Thymus (tissue), 14 donors: ENCODE measurements around the gene ACE2. TPM values are rescaled to one million over a fixed set of nuclear protein-coding genes. Genes with fewer than 3 reads are reported as not detected.
"Not testable (repeated sequence)": the region's sequence is repeated elsewhere in the genome, so short reads cannot be mapped to it uniquely, and the experiment has no call there.

ENCODE experiments used
- DNase-seq, 9 donors: peaks; one replicate each; pipeline ENCODE4 v3.0.0-alpha.2; 2013; ENCODE audit warnings: low spot score in 9 of 9, low read depth in 6 of 9, missing footprints in 1 of 9
- H3K27ac ChIP-seq, 2 donors: one replicate each; pipeline ENCODE4 v1.5.1; 2013; ENCODE audit warnings: control low read depth in 1 of 2, low read depth in 1 of 2, low read length in 1 of 2, mild to moderate bottlenecking in 1 of 2, moderate library complexity in 1 of 2
- H3K27me3 ChIP-seq, 2 donors: one replicate each; pipeline ENCODE4 v1.5.1; 2013; ENCODE audit warnings: low read length in 1 of 2; ENCODE audit not compliant: control insufficient read depth in 2 of 2, insufficient read depth in 1 of 2
- H3K36me3 ChIP-seq, 2 donors: one replicate each; pipeline ENCODE4 v1.5.1; 2013; ENCODE audit warnings: low read length in 1 of 2, mild to moderate bottlenecking in 1 of 2, moderate library complexity in 1 of 2; ENCODE audit not compliant: control insufficient read depth in 2 of 2, insufficient read depth in 2 of 2
- H3K4me1 ChIP-seq, 2 donors: one replicate each; pipeline ENCODE4 v1.5.1; 2013; ENCODE audit warnings: low read length in 2 of 2; ENCODE audit not compliant: control insufficient read depth in 2 of 2, insufficient read depth in 2 of 2
- H3K4me3 ChIP-seq, 2 donors: one replicate each; pipeline ENCODE4 v1.5.1; 2013; ENCODE audit warnings: low read length in 2 of 2, control low read depth in 1 of 2, mild to moderate bottlenecking in 1 of 2
- H3K9me3 ChIP-seq, 2 donors: one replicate each; pipeline ENCODE4 v1.5.1; 2013; ENCODE audit warnings: low read length in 1 of 2, mild to moderate bottlenecking in 1 of 2; ENCODE audit not compliant: control insufficient read depth in 2 of 2, insufficient read depth in 1 of 2
- WGBS: extraction: QIAGEN DNeasy Blood & Tissue Kit; methylation state at CpG from one replicate; pipeline ENCODE4 v1.1.7; 2013; 5-methylcytosine and 5-hydroxymethylcytosine counted together
- long read RNA-seq, 10 donors: transcript quantifications; one replicate each; lab custom pipeline, GENCODE V29; 2026
- polyA plus RNA-seq: library from polyadenylated mRNA; stranded (reverse); fragments of 200-250 nt; gene quantifications from one replicate; pipeline ENCODE4 v1.2.3, GENCODE V29; 2013
- total RNA-seq: library from RNA; stranded (reverse); fragments of 120-200 nt; gene quantifications from one replicate; pipeline ENCODE4 v1.2.4, GENCODE V29; 2013
- donor health status: healthy.

Gene ACE2
- 0.38 TPM for total RNA-seq
- polyA plus RNA-seq = 1.4 TPM
- long read RNA-seq, donor 1 = 0 reads
- long read RNA-seq, donor 2 = 0 reads
- long read RNA-seq, donor 3 = 0 reads
- long read RNA-seq, donor 4 = 0 reads
- long read RNA-seq, donor 5 = 0 reads
- long read RNA-seq, donor 6 = 0 reads
- long read RNA-seq, donor 7 = 0 reads
- long read RNA-seq, donor 8 = 0 reads
- long read RNA-seq, donor 9 = 0 reads
- long read RNA-seq, donor 10 = 0 reads

DNA sequence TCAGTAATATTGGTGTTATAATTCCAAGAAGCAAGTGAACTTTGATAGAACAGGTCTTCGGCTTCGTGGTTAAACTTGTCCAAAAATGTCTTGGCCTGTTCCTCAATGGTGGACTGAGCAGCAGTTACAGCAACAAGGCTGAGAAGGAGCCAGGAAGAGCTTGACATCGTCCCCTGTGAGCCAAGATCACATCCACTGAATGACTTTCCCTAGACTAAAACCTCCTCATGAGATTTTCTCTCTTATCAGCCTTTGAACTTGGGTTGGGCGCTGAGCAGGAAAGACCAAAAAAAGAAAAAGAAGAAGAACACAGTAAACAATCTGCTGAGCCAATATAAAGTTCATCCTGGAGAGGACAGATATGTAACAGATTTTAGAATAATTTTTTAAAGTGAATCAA lies at the start of gene ACE2:
ACE2 (minus strand) TSS at position 216 of the 400 bp plus-strand sequence; CDS start at position 167, 49 bp downstream.
- no peaks in the 10 kb centered on the region for H3K4me1 ChIP-seq
- no peaks in the 10 kb centered on the region for H3K9me3 ChIP-seq
- H3K36me3 ChIP-seq = no peaks in the 10 kb centered on the region
- H3K27me3 ChIP-seq = no peaks in the 10 kb centered on the region
- WGBS = 86% methylated on average over 4 of the region's 4 CpGs
- no peak within 1 kb of the TSS for H3K27ac ChIP-seq
- no peak within 1 kb of the TSS for H3K4me3 ChIP-seq
- DNase-seq = no peak

DNA sequence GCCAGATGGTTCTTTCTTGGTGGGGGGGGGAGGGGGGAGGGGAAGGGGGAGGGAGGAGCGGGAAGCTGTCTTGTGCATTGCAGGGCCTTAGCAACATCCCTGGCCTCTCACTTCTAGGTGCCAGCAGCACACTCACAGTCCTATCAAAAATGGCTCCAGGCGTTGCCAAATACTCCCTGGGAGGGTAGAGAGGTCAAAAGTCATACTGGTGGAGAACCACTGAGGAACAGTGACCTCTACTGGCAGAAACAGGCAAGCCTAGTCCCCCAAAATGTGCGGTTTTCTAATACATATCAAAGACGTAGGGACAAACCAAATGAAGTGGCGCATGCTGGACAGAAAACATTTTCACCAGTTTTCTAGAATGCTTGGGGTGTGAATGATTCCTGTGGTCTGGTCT lies 46.8 kb upstream of the ACE2 start:
- not testable (repeated sequence) for DNase-seq, H3K4me3 ChIP-seq, H3K27me3 ChIP-seq, H3K4me1 ChIP-seq, H3K36me3 ChIP-seq, H3K27ac ChIP-seq, H3K9me3 ChIP-seq
- no CpG with 5 or more reads among the region's 5 CpGs for WGBS

- no peaks in the 10 kb centered on the region for H3K27me3 ChIP-seq
- no peak for DNase-seq
- no peaks in the 10 kb centered on the region for H3K36me3 ChIP-seq
- H3K4me3 ChIP-seq = no peak overlapping the region
- H3K9me3 ChIP-seq = no peaks in the 10 kb centered on the region
- H3K4me1 ChIP-seq = no peaks in the 10 kb centered on the region
- 99% methylated on average over 27 of the region's 27 CpGs for WGBS
- no peak overlapping the region for H3K27ac ChIP-seq
Measured at GRCh38 chrX:15646543-15646942, 45.8 kb upstream of the ACE2 start.

GRCh38 chrX:15646031-15646430 lies 45.3 kb upstream of the ACE2 start:
- Histone ChIP-seq H3K27me3 (no peaks in the 10 kb centered on the region), H3K4me3 (no peak overlapping the region), H3K36me3 (no peaks in the 10 kb centered on the region), H3K9me3 (no peaks in the 10 kb centered on the region), H3K27ac (no peak overlapping the region), H3K4me1 (no peaks in the 10 kb centered on the region)
- WGBS = 99% methylated on average over 15 of the region's 15 CpGs
- DNase-seq = no peak

DNA sequence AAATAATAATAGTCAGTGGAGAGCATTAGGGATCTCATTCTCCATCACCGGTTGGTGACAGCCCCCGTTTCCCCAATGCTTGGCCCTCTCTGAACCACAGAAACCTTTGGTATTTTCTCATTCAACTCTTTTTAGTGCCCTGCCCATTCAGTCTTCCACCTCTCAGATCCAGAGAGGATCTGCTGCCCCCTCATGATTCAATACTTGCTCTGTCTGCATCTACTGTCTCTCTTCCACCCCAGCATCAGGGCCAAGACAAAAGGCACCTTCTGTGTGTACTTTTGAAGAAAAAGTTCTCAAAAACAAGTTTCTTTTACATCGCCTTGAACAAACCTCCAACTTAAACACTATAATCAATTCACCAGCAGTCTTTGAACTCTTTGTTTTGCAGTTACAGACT lies 44.5 kb upstream of the ACE2 start:
- Histone ChIP-seq H3K4me1 (no peaks in the 10 kb centered on the region), H3K27ac (no peak overlapping the region), H3K4me3 (no peak overlapping the region), H3K9me3 (no peaks in the 10 kb centered on the region), H3K27me3 (no peaks in the 10 kb centered on the region), H3K36me3 (no peaks in the 10 kb centered on the region)
- DNase-seq = no peak
- WGBS = 96% methylated on average over 3 of the region's 3 CpGs

GRCh38 chrX:15644560-15644872 lies 43.8 kb upstream of the ACE2 start:
- DNase-seq = no peak
- 97% methylated on average over 1 of the region's 1 CpG for WGBS
- Histone ChIP-seq H3K27me3 (no peaks in the 10 kb centered on the region), H3K27ac (no peak overlapping the region), H3K4me3 (no peak overlapping the region), H3K4me1 (no peaks in the 10 kb centered on the region), H3K9me3 (no peaks in the 10 kb centered on the region), H3K36me3 (no peaks in the 10 kb centered on the region)

- no peak overlapping the region for H3K4me3 ChIP-seq
- WGBS = 89% methylated on average over 7 of the region's 7 CpGs
- H3K9me3 ChIP-seq = no peaks in the 10 kb centered on the region
- no peaks in the 10 kb centered on the region for H3K36me3 ChIP-seq
- no peak overlapping the region for H3K27ac ChIP-seq
- H3K4me1 ChIP-seq = no peaks in the 10 kb centered on the region
- no peaks in the 10 kb centered on the region for H3K27me3 ChIP-seq
- peak in 1 of 9 donors; percentile 6 for DNase-seq
Measured at GRCh38 chrX:15643786-15644559, 43.2 kb upstream of the ACE2 start.

DNA sequence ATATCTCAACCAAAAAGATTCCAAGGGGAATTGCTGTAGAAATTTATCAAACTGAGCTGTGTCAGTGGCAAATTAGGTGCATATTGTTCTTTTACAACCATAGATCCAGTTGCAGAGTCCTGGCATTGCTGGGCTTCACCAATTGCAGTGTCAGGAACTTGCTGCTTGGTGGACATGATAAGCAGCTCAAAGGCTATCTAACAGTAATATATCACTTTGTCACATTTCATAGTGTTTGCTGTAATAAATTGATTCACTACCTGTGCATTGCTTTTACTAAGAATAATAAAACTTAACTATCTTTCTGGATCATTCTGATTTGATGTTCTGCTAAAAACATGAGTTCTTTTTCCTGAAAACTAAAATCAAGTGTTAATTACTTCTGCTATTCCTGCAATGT lies 30.9 kb upstream of the ACE2 start:
- no peaks in the 10 kb centered on the region for H3K27me3 ChIP-seq
- H3K9me3 ChIP-seq = no peaks in the 10 kb centered on the region
- no peaks in the 10 kb centered on the region for H3K36me3 ChIP-seq
- DNase-seq = no peak
- no peak overlapping the region for H3K27ac ChIP-seq
- no peaks in the 10 kb centered on the region for H3K4me1 ChIP-seq
- H3K4me3 ChIP-seq = no peak overlapping the region

- no peaks in the 10 kb centered on the region for H3K27me3 ChIP-seq
- DNase-seq = no peak
Measured at GRCh38 chrX:15623054-15623453, 22.3 kb upstream of the ACE2 start.

More at GRCh38 chrX:15623054-15623453, 22.3 kb upstream of the ACE2 start:
- no peaks in the 10 kb centered on the region for H3K9me3 ChIP-seq
- 100% methylated on average over 1 of the region's 1 CpG for WGBS
- no peaks in the 10 kb centered on the region for H3K36me3 ChIP-seq
- no peak overlapping the region for H3K27ac ChIP-seq
- H3K4me3 ChIP-seq = no peak overlapping the region
- H3K4me1 ChIP-seq = no peaks in the 10 kb centered on the region
